Keratinocyte (primary cell): ENCODE measurements around the gene ADGRF5. TPM values are rescaled to one million over a fixed set of nuclear protein-coding genes. Genes with fewer than 3 reads are reported as not detected.

Experiments
- DNase-seq: peaks from one replicate; pipeline ENCODE4 v3.0.0-alpha.2; 2011; ENCODE audit warnings: low read depth, missing footprints, low spot score
- FAIRE-seq: peaks from 2 replicates; lab custom pipeline; 2011; peaks lifted over from hg19 to GRCh38; lab: Jason Lieb, UNC
- H2AFZ ChIP-seq: 2 replicates; pipeline ENCODE4 v1.6.0; 2012; ENCODE audit warnings: low read length, control low read depth, inconsistent platforms; ENCODE audit not compliant: control insufficient read depth
- H3K27ac ChIP-seq: 2 replicates; pipeline ENCODE4 v1.5.1; 2011; ENCODE audit warnings: low read length; ENCODE audit not compliant: control insufficient read depth, insufficient read depth
- H3K27me3 ChIP-seq: 3 replicates; pipeline ENCODE4 v1.6.0; 2011; ENCODE audit warnings: low read length; ENCODE audit not compliant: control insufficient read depth, insufficient read depth; ENCODE audit errors: extremely low read depth
- H3K36me3 ChIP-seq, 2 experiments: 2 replicates in 1 of 2; 3 replicates in 1 of 2; pipeline ENCODE4 v1.5.1; 2011; ENCODE audit warnings: low read length in 2 of 2, mild to moderate bottlenecking in 1 of 2; ENCODE audit not compliant: control insufficient read depth in 2 of 2, insufficient read depth in 2 of 2; ENCODE audit errors: extremely low read depth in 1 of 2
- H3K4me1 ChIP-seq: 3 replicates; pipeline ENCODE4 v1.5.1; 2011; ENCODE audit warnings: low read length; ENCODE audit not compliant: control insufficient read depth, insufficient read depth; ENCODE audit errors: extremely low read depth
- H3K4me2 ChIP-seq: 3 replicates; pipeline ENCODE4 v1.6.0; 2011; ENCODE audit warnings: low read depth, low read length; ENCODE audit not compliant: control insufficient read depth, insufficient read depth; ENCODE audit errors: extremely low read depth
- H3K4me3 ChIP-seq, 3 experiments: fragments of 200-600 bp in 1 of 3; sonication (generic) in 1 of 3; 2 replicates in 2 of 3; 3 replicates in 1 of 3; pipeline ENCODE4 v1.5.1; 2011 to 2016; ENCODE audit warnings: low read length in 3 of 3, mild to moderate bottlenecking in 3 of 3, control low read depth in 2 of 3, inconsistent platforms in 1 of 3, low read depth in 1 of 3, mixed read lengths in 1 of 3, mixed run types in 1 of 3, moderate library complexity in 1 of 3; ENCODE audit not compliant: control insufficient read depth in 2 of 3, insufficient read depth in 2 of 3; ENCODE audit errors: extremely low read depth in 1 of 3
- H3K79me2 ChIP-seq: 2 replicates; pipeline ENCODE4 v1.6.0; 2012; ENCODE audit warnings: low read length; ENCODE audit not compliant: control insufficient read depth, insufficient read depth
- H3K9ac ChIP-seq: 3 replicates; pipeline ENCODE4 v1.6.0; 2011; ENCODE audit warnings: low read length; ENCODE audit not compliant: control insufficient read depth, insufficient read depth; ENCODE audit errors: extremely low read depth
- H3K9me1 ChIP-seq: 3 replicates; pipeline ENCODE4 v1.6.0; 2011; ENCODE audit warnings: low read length; ENCODE audit not compliant: control insufficient read depth, insufficient read depth; ENCODE audit errors: extremely low read depth
- H3K9me3 ChIP-seq: 2 replicates; pipeline ENCODE4 v1.5.1; 2012; ENCODE audit warnings: low read depth, low read length; ENCODE audit not compliant: control insufficient read depth
- H4K20me1 ChIP-seq: 3 replicates; pipeline ENCODE4 v1.6.0; 2011; ENCODE audit warnings: low read length; ENCODE audit not compliant: control insufficient read depth, insufficient read depth; ENCODE audit errors: extremely low read depth
- EZH2 ChIP-seq: IDR thresholded peaks from one replicate; pipeline ENCODE4 v1.6.1; 2012; ENCODE audit warnings: inconsistent platforms, mild to moderate bottlenecking, low read length, moderate library complexity
- dilution Hi-C: fragments of 300-500 bp; cut with MboI; formaldehyde crosslinking; loops from one replicate; pipeline ENCODE4 v1.7.0; 2020; ENCODE audit warnings: low sequenced_read_pairs; ENCODE audit not compliant: extremely low pct_ligation_motif_present
- polyA plus RNA-seq, 5 experiments: library from polyadenylated mRNA; depleted of rRNA in 3 of 5; stranded (reverse) in 3 of 5; stranded (forward) in 1 of 5; unstranded in 1 of 5; fragments of >200 nt; gene quantifications; 1 replicate in 1 of 5; 2 replicates in 3 of 5; 3 replicates in 1 of 5; pipeline versions ENCODE4 v1.2.1 to v1.2.3, GENCODE V29; 2011 to 2012; ENCODE audit warnings: missing spikeins in 2 of 5, low read depth in 1 of 5, low replicate concordance in 1 of 5
- TF ChIP-seq, protein P1 (sequence below), 3 experiments: IDR thresholded peaks in 1 of 3; conservative IDR thresholded peaks in 1 of 3; optimal IDR thresholded peaks in 1 of 3; 2 replicates in 2 of 3; 3 replicates in 1 of 3; pipeline versions ENCODE3 to v1.5.1; 2011; ENCODE audit warnings: low read length in 3 of 3, mild to moderate bottlenecking in 3 of 3, moderate library complexity in 2 of 3, control low read depth in 1 of 3, inconsistent platforms in 1 of 3; ENCODE audit not compliant: insufficient read depth in 2 of 3; ENCODE audit errors: extremely low read depth in 1 of 3

Gene ADGRF5
- polyA plus RNA-seq, 1 donor (not counting 4 experiments of a cell fraction or from before 2014, with no cell fraction given) = not detected

DNA sequence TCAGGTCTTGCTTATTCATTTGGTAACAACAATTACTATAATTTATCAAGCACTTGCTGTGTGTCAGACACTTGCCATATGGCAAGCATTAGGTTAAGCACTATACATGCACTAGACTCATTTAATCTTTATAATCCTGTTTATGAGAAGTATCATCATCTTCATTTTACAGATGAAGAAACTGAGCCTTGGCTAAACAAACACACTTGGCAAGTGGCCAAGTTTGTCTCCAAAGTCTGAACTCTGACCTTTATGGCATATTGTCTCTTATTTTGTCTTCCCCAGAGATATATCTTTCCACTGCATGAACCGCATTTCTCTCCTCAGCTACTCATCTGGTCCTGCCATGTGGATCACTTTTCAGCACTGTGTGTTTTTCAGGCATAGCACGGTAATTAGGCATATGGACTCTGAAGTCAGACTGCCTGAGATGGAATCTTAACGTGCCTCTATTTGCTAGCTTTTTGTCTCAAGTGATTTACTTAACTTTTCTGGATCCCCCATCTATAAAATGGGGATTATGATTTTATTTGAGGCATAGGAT lies 4.7 kb downstream of the ADGRF5 start:
- H3K27me3 ChIP-seq = no peaks in the 10 kb centered on the region
- H2AFZ ChIP-seq = no peak overlapping the region
- H3K9me3 ChIP-seq = no peaks in the 10 kb centered on the region
- no peak for FAIRE-seq
- dilution Hi-C loops = no loop called here
- no peak for TF ChIP-seq EZH2
- TF ChIP-seq, protein P1, sequence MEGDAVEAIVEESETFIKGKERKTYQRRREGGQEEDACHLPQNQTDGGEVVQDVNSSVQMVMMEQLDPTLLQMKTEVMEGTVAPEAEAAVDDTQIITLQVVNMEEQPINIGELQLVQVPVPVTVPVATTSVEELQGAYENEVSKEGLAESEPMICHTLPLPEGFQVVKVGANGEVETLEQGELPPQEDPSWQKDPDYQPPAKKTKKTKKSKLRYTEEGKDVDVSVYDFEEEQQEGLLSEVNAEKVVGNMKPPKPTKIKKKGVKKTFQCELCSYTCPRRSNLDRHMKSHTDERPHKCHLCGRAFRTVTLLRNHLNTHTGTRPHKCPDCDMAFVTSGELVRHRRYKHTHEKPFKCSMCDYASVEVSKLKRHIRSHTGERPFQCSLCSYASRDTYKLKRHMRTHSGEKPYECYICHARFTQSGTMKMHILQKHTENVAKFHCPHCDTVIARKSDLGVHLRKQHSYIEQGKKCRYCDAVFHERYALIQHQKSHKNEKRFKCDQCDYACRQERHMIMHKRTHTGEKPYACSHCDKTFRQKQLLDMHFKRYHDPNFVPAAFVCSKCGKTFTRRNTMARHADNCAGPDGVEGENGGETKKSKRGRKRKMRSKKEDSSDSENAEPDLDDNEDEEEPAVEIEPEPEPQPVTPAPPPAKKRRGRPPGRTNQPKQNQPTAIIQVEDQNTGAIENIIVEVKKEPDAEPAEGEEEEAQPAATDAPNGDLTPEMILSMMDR (optimal IDR thresholded peaks at IDR 0.05 in 1 of 3, IDR thresholded peaks at IDR 0.05 in 1 of 3, conservative IDR thresholded peaks at IDR 0.05 in 1 of 3; ENCODE audit: extremely low read depth in 1 of 3, insufficient read depth in 2 of 3, low read length in 3 of 3) = no peak
- H3K79me2 ChIP-seq = no peaks in the 10 kb centered on the region
- no peaks in the 10 kb centered on the region for H3K9me1 ChIP-seq
- no peak overlapping the region for H3K4me3 ChIP-seq
- no peaks in the 10 kb centered on the region for H3K36me3 ChIP-seq
- H3K4me1 ChIP-seq = no peaks in the 10 kb centered on the region
- no peak overlapping the region for H3K9ac ChIP-seq
- no peak overlapping the region for H3K27ac ChIP-seq
- DNase-seq = no peak
- H4K20me1 ChIP-seq = no peaks in the 10 kb centered on the region
- H3K4me2 ChIP-seq = no peak overlapping the region

DNA sequence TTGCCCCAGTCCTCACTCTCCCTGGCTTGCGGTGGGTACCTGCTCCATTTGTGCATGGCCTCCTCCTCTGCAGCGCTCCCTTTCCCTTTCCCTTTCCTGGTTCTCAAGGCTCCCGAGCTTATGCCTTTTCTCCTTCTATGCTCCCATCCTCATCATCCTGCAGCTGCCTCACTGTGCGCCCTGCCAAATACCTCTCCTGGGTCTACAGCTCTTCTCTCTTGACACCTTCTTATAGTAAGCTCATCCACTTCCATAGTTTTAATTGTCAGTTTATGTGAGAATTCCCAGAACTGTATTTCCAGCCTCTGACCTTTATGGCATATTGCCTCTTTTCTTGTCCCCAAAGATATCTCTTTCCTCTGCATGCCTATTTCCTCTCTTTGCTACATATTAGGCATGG lies 5.9 kb downstream of the ADGRF5 start:
- Histone ChIP-seq H3K27me3 (no peaks in the 10 kb centered on the region), H3K9me1 (no peaks in the 10 kb centered on the region), H3K79me2 (no peaks in the 10 kb centered on the region), H4K20me1 (no peaks in the 10 kb centered on the region), H3K4me1 (no peaks in the 10 kb centered on the region), H3K9me3 (no peaks in the 10 kb centered on the region), H3K4me3 (no peak overlapping the region), H3K4me2 (no peak overlapping the region), H2AFZ (no peak overlapping the region), H3K36me3 (no peaks in the 10 kb centered on the region), H3K9ac (no peak overlapping the region), H3K27ac (no peak overlapping the region)
- TF ChIP-seq, protein P1 (optimal IDR thresholded peaks at IDR 0.05 in 1 of 3, IDR thresholded peaks at IDR 0.05 in 1 of 3, conservative IDR thresholded peaks at IDR 0.05 in 1 of 3; ENCODE audit: extremely low read depth in 1 of 3, insufficient read depth in 2 of 3, low read length in 3 of 3) = no peak
- TF ChIP-seq EZH2 = no peak
- dilution Hi-C loops = no loop called here
- DNase-seq (no peak), FAIRE-seq (no peak)
